ENCODE results near the gene EFTUD2.
A peak's percentile ranks its signal among the peaks of the same experiment; 100 is the strongest.

The EFTUD2 gene

DNA sequence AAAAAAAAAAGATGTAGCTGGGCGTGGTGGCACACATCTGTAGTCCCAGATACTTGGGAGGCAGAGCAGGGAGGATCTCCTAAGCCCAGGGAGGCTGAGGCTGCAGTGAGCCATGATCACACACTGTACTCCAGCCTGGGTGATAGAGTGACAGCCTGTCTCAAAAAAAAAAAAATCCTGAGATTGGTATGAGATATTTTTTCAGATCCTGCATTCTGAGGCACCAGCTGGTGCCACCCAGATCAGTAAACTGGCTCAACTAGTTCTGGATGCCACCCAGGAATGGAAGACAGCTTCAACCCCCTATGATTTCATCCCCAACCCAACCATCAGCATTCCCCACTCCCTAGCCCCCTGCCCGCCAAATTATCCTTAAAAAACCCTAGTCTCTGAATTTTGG is 62.0 kb downstream of the EFTUD2 start (continued):
- TF ChIP-seq, protein P1, sequence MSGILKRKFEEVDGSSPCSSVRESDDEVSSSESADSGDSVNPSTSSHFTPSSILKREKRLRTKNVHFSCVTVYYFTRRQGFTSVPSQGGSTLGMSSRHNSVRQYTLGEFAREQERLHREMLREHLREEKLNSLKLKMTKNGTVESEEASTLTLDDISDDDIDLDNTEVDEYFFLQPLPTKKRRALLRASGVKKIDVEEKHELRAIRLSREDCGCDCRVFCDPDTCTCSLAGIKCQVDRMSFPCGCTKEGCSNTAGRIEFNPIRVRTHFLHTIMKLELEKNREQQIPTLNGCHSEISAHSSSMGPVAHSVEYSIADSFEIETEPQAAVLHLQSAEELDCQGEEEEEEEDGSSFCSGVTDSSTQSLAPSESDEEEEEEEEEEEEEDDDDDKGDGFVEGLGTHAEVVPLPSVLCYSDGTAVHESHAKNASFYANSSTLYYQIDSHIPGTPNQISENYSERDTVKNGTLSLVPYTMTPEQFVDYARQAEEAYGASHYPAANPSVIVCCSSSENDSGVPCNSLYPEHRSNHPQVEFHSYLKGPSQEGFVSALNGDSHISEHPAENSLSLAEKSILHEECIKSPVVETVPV (CRISPR knock-in tag; IDR thresholded peaks at IDR 0.05): no peak

DNA sequence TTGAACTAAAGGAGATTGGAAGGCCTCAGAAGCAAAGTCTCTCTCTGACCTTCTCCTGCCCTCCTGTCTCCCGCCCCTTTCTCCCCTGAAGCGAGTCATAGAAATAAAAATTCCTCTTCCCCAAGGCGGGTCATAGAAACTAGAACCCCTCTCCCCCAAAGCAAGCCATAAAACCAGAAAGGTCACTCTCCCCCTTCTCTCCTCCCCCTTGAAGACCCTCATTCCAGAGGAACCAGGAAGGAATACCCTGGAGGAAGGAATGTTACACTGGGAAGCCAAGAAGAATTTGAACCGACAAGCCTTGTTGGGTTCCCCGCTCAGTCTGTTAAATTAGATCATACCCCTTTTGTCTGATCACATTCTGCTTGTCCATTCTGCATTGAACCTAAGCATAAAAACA is 66.4 kb downstream of the EFTUD2 start:
- no peak for ATAC-seq
- TF ChIP-seq ZNF70 (CRISPR knock-in tag; IDR thresholded peaks at IDR 0.05) (no peak), TOX (CRISPR knock-in tag; IDR thresholded peaks at IDR 0.05; ENCODE audit: borderline replicate concordance) (no peak)

DNA sequence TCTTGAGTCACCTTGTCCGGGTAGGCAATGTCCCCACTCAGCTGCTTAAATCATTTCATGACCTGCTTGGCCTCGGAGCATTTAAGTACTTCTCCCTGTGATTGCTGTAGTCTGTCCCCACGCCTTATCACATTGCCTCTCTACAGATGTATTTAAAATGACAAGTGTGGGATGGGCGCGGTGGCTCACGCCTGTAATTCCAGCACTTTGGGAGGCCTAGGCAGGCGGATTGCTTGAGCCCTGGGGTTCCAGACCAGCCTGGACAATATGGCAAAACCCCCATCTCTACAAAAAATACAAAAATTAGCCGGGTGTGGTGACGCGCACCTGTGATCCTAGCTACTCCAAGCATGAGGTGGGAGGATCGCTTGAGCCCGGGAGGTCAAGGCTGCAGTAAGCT is 67.9 kb downstream of the EFTUD2 start:
- no peak for TF ChIP-seq CSDC2 (CRISPR knock-in tag; IDR thresholded peaks at IDR 0.05)
- no peak for TF ChIP-seq ZC3H10 (CRISPR knock-in tag; IDR thresholded peaks at IDR 0.05)
- TF ChIP-seq ZNF70 (CRISPR knock-in tag; IDR thresholded peaks at IDR 0.05): no peak
- ATAC-seq: no peak

DNA sequence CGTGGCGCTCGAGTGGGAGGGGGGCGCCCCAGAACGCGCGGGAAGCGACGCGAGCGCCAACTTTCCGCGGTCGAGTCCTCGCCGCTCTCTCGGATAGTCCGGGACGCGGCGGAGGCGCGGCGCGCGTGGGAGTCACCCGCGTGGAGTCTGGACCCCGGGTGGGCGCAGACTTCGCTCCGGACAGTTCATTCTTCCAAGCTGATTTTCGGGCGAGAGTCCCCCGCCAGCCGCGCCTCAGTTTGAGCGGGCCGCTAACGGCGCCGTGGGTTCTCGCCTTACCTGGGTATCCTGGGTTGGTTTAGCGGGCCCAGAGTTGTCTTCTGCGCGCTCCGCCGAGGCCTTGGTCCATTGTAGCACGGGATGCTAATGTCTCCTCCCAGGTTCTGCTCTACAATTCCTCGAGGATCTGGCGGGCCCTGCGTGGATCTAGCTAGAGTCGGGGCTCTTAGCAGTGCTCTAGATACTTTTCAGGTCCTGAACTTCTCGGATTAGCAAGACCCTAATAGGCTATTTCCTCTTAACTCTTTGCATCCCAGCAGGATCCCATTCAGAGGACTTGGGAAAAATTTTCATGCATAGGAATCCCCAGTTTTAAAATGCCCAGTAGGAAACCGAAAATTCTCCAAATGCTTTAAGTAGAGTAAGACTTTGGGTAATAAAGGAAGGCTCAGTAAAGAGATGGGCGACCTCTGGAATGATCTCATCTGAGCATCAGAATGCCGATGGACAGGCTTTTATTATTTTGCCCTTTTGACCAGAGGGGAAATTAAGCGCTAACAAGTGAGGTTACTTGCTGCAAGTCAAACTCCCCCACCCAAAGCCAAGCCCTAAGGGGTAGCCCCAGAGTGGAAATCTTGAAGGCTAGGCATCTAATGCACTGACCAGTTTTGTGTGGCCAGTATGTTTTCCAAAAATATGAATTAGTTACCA is 68.6 kb downstream of the EFTUD2 start:
- ATAC-seq: peak; percentile 63
- TF ChIP-seq BACH2 (CRISPR knock-in tag; IDR thresholded peaks at IDR 0.05; ENCODE audit: borderline replicate concordance): no peak
- TF ChIP-seq, protein P2, sequence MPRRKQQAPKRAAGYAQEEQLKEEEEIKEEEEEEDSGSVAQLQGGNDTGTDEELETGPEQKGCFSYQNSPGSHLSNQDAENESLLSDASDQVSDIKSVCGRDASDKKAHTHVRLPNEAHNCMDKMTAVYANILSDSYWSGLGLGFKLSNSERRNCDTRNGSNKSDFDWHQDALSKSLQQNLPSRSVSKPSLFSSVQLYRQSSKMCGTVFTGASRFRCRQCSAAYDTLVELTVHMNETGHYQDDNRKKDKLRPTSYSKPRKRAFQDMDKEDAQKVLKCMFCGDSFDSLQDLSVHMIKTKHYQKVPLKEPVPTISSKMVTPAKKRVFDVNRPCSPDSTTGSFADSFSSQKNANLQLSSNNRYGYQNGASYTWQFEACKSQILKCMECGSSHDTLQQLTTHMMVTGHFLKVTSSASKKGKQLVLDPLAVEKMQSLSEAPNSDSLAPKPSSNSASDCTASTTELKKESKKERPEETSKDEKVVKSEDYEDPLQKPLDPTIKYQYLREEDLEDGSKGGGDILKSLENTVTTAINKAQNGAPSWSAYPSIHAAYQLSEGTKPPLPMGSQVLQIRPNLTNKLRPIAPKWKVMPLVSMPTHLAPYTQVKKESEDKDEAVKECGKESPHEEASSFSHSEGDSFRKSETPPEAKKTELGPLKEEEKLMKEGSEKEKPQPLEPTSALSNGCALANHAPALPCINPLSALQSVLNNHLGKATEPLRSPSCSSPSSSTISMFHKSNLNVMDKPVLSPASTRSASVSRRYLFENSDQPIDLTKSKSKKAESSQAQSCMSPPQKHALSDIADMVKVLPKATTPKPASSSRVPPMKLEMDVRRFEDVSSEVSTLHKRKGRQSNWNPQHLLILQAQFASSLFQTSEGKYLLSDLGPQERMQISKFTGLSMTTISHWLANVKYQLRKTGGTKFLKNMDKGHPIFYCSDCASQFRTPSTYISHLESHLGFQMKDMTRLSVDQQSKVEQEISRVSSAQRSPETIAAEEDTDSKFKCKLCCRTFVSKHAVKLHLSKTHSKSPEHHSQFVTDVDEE (CRISPR knock-in tag; IDR thresholded peaks at IDR 0.05): peak; percentile 38; the same call in 1 of the 2 replicates

DNA sequence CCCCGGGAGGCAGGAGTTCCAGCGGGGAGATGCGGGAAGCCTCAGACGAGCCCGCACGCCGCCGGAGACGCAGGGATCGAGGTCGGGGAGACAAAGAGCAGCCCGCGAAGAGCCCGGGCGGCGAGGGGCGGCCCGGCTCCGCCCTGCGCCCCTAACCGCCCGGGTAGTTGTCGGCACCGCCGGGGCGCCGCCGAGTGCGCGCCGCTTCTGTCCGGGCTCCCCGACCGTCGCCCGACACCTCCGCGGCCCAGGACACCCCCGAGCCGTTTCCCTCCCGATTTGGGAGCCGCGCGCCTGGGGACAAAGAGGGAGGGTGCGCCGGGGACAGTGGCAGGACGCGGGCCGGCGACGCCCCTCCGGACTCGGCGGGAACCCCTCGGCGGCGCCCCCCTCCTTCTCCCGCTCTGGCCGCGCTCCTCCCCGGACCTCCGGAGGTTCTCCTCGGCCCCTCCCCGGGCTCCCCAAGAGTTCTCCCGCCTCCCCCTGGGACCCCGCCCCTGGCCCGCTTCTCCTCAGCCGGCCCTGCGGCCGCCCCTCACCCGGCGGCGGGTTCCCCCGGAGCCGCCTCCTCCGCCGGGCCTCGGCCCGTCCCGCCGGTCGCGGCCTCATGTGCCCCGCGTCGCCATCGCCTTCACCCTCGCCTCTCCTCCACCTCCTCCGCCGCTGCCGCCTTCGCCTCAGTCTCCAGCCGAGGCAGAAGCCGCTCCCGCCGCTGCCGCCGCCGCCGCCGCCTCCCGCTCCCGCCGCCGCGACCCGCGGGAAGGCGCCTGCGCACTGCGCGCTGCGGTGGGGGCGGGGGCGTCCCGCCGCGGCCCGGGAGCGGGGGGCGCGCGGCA is 69.5 kb downstream of the EFTUD2 start, which contains the start of gene GJC1:
Gene GJC1 (minus strand): TSS at position 765 of the 836 bp plus-strand sequence. CDS start 24,470 bp downstream, outside the sequence.
- ATAC-seq: peak; percentile 68
- no peak for TF ChIP-seq BACH2 (CRISPR knock-in tag; IDR thresholded peaks at IDR 0.05; ENCODE audit: borderline replicate concordance)
- TF ChIP-seq, protein P3, sequence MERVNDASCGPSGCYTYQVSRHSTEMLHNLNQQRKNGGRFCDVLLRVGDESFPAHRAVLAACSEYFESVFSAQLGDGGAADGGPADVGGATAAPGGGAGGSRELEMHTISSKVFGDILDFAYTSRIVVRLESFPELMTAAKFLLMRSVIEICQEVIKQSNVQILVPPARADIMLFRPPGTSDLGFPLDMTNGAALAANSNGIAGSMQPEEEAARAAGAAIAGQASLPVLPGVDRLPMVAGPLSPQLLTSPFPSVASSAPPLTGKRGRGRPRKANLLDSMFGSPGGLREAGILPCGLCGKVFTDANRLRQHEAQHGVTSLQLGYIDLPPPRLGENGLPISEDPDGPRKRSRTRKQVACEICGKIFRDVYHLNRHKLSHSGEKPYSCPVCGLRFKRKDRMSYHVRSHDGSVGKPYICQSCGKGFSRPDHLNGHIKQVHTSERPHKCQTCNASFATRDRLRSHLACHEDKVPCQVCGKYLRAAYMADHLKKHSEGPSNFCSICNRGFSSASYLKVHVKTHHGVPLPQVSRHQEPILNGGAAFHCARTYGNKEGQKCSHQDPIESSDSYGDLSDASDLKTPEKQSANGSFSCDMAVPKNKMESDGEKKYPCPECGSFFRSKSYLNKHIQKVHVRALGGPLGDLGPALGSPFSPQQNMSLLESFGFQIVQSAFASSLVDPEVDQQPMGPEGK (CRISPR knock-in tag; IDR thresholded peaks at IDR 0.05; ENCODE audit: borderline replicate concordance): no peak
- TF ChIP-seq SNAI2 (CRISPR knock-in tag; IDR thresholded peaks at IDR 0.05): no peak
- TF ChIP-seq, protein P2 (CRISPR knock-in tag; IDR thresholded peaks at IDR 0.05): no peak
- no peak for TF ChIP-seq RARB (CRISPR knock-in tag; IDR thresholded peaks at IDR 0.05)
- no peak for TF ChIP-seq ZC3H10 (CRISPR knock-in tag; IDR thresholded peaks at IDR 0.05)
- TF ChIP-seq ZNF70 (CRISPR knock-in tag; IDR thresholded peaks at IDR 0.05): no peak
- TF ChIP-seq, protein P1 (CRISPR knock-in tag; IDR thresholded peaks at IDR 0.05): no peak
- no peak for TF ChIP-seq ARNTL (CRISPR knock-in tag; IDR thresholded peaks at IDR 0.05; ENCODE audit: borderline replicate concordance, low read depth)
- TF ChIP-seq, protein P4, sequence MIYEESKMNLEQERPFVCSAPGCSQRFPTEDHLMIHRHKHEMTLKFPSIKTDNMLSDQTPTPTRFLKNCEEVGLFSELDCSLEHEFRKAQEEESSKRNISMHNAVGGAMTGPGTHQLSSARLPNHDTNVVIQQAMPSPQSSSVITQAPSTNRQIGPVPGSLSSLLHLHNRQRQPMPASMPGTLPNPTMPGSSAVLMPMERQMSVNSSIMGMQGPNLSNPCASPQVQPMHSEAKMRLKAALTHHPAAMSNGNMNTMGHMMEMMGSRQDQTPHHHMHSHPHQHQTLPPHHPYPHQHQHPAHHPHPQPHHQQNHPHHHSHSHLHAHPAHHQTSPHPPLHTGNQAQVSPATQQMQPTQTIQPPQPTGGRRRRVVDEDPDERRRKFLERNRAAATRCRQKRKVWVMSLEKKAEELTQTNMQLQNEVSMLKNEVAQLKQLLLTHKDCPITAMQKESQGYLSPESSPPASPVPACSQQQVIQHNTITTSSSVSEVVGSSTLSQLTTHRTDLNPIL (CRISPR knock-in tag; IDR thresholded peaks at IDR 0.05; ENCODE audit: low read depth): no peak
- TF ChIP-seq ZFP30 (CRISPR knock-in tag; IDR thresholded peaks at IDR 0.05): no peak
- TF ChIP-seq ISL1 (CRISPR knock-in tag; IDR thresholded peaks at IDR 0.05): no peak
- no peak for TF ChIP-seq ZFP3 (CRISPR knock-in tag; IDR thresholded peaks at IDR 0.05)
- no peak for TF ChIP-seq PPARA (CRISPR knock-in tag; IDR thresholded peaks at IDR 0.05; ENCODE audit: borderline replicate concordance)
- no peak for TF ChIP-seq GLIS3 (CRISPR knock-in tag; IDR thresholded peaks at IDR 0.05)
- no peak for TF ChIP-seq TOX (CRISPR knock-in tag; IDR thresholded peaks at IDR 0.05; ENCODE audit: borderline replicate concordance)
- no peak for TF ChIP-seq OSR1 (CRISPR knock-in tag; IDR thresholded peaks at IDR 0.05)
- no peak for TF ChIP-seq CSDC2 (CRISPR knock-in tag; IDR thresholded peaks at IDR 0.05)
- no peak for TF ChIP-seq TCF4 (CRISPR knock-in tag; IDR thresholded peaks at IDR 0.05; ENCODE audit: borderline replicate concordance)

Measured in SK-N-SH treated with all-trans-retinoic acid at 6 μM for 48 hours (cell line).